Right hindlimb (tissue), 1 donor: ENCODE results near the gene ABL1.
A peak's percentile ranks its signal among the peaks of the same experiment; 100 is the strongest.

Experiments used
- DNase-seq: peaks from one replicate; pipeline ENCODE4 v3.0.0-alpha.2; 2018

The ABL1 gene

GRCh38 chr9:130934702-130935647, 99.9 kb downstream of the ABL1 start:
- DNase-seq: no peak

GRCh38 chr9:130935648-130936271, 100.7 kb downstream of the ABL1 start:
- DNase-seq: no peak

GRCh38 chr9:130936285-130937117, 101.4 kb downstream of the ABL1 start:
- DNase-seq: peak; percentile 42
